Activated naive CD8-positive, alpha-beta T cell treated with anti-CD3 and anti-CD28 coated beads for 36 hours (primary cell): ENCODE data around the gene PKP1. TPM values are rescaled to one million over a fixed set of nuclear protein-coding genes. Genes with fewer than 3 reads are reported as not detected.

Experiments
- DNase-seq: peaks from one replicate; pipeline ENCODE4 v3.0.0; 2021
- H3K27ac Mint-ChIP-seq: one replicate; pipeline ENCODE4 v1.8.0; 2022; ENCODE audit warnings: mild to moderate bottlenecking, moderate library complexity, mixed read lengths
- H3K27me3 Mint-ChIP-seq: one replicate; pipeline ENCODE4 v1.8.0; 2022; ENCODE audit warnings: mild to moderate bottlenecking, mixed read lengths
- H3K36me3 Mint-ChIP-seq: one replicate; pipeline ENCODE4 v1.8.0; 2021; ENCODE audit warnings: mild to moderate bottlenecking, mixed read lengths
- H3K4me1 Mint-ChIP-seq: one replicate; pipeline ENCODE4 v1.8.0; 2021; ENCODE audit warnings: mixed read lengths
- H3K4me3 Mint-ChIP-seq: one replicate; pipeline ENCODE4 v1.8.0; 2022; ENCODE audit warnings: mild to moderate bottlenecking, moderate library complexity, mixed read lengths
- H3K9me3 Mint-ChIP-seq: one replicate; pipeline ENCODE4 v1.8.0; 2022; ENCODE audit warnings: mixed read lengths
- total RNA-seq, 2 experiments: library from RNA; stranded (reverse); gene quantifications; one replicate each; pipeline ENCODE4 v1.2.3, GENCODE V29; 2021

Gene PKP1
- total RNA-seq, 2 experiments from 2014 or later: 0.04 to 0.06 TPM

GRCh38 chr1:201350361-201350725 lies 67.0 kb downstream of the PKP1 start:
- H3K4me1 Mint-ChIP-seq: no peaks in the 10 kb centered on the region
- no peak overlapping the region for H3K4me3 Mint-ChIP-seq
- peaks cover 22% of the 10 kb centered on the region for H3K27me3 Mint-ChIP-seq
- no peak for DNase-seq
- H3K9me3 Mint-ChIP-seq: no peaks in the 10 kb centered on the region
- no peaks in the 10 kb centered on the region for H3K36me3 Mint-ChIP-seq
- no peak overlapping the region for H3K27ac Mint-ChIP-seq

GRCh38 chr1:201350884-201351283 lies 67.6 kb downstream of the PKP1 start:
- Mint-ChIP-seq H3K27me3 (peaks cover 22% of the 10 kb centered on the region), H3K4me1 (no peaks in the 10 kb centered on the region), H3K36me3 (no peaks in the 10 kb centered on the region), H3K27ac (no peak overlapping the region), H3K4me3 (no peak overlapping the region), H3K9me3 (no peaks in the 10 kb centered on the region)
- DNase-seq: no peak

GRCh38 chr1:201351617-201352016 lies 68.3 kb downstream of the PKP1 start:
- DNase-seq: no peak
- Mint-ChIP-seq H3K27me3 (peaks cover 21% of the 10 kb centered on the region), H3K27ac (no peak overlapping the region), H3K36me3 (no peaks in the 10 kb centered on the region), H3K4me1 (no peaks in the 10 kb centered on the region), H3K9me3 (no peaks in the 10 kb centered on the region), H3K4me3 (no peak overlapping the region)

- H3K27ac Mint-ChIP-seq: no peak overlapping the region
- H3K4me1 Mint-ChIP-seq: no peaks in the 10 kb centered on the region
- H3K36me3 Mint-ChIP-seq: no peaks in the 10 kb centered on the region
- no peaks in the 10 kb centered on the region for H3K9me3 Mint-ChIP-seq
- no peak overlapping the region for H3K4me3 Mint-ChIP-seq
- H3K27me3 Mint-ChIP-seq: peaks cover 7% of the 10 kb centered on the region
- DNase-seq: no peak
Observed at GRCh38 chr1:201353186-201353940, 70.1 kb downstream of the PKP1 start.

GRCh38 chr1:201354151-201354900 lies 71.0 kb downstream of the PKP1 start:
- H3K27me3 Mint-ChIP-seq: peaks cover 6% of the 10 kb centered on the region
- no peak for DNase-seq
- no peaks in the 10 kb centered on the region for H3K36me3 Mint-ChIP-seq
- no peaks in the 10 kb centered on the region for H3K4me1 Mint-ChIP-seq
- H3K9me3 Mint-ChIP-seq: no peaks in the 10 kb centered on the region
- no peak overlapping the region for H3K27ac Mint-ChIP-seq
- no peak overlapping the region for H3K4me3 Mint-ChIP-seq

GRCh38 chr1:201354901-201355295 lies 71.6 kb downstream of the PKP1 start:
- peaks cover 6% of the 10 kb centered on the region for H3K27me3 Mint-ChIP-seq
- H3K36me3 Mint-ChIP-seq: no peaks in the 10 kb centered on the region
- no peak overlapping the region for H3K27ac Mint-ChIP-seq
- DNase-seq: no peak
- no peak overlapping the region for H3K4me3 Mint-ChIP-seq
- H3K9me3 Mint-ChIP-seq: no peaks in the 10 kb centered on the region
- H3K4me1 Mint-ChIP-seq: no peaks in the 10 kb centered on the region

- Mint-ChIP-seq H3K9me3 (no peaks in the 10 kb centered on the region), H3K27me3 (peaks cover 6% of the 10 kb centered on the region), H3K4me1 (no peaks in the 10 kb centered on the region), H3K27ac (no peak overlapping the region), H3K4me3 (no peak overlapping the region), H3K36me3 (no peaks in the 10 kb centered on the region)
- DNase-seq: no peak
Observed at GRCh38 chr1:201355471-201355870, 72.2 kb downstream of the PKP1 start.

GRCh38 chr1:201356236-201356635 lies 72.9 kb downstream of the PKP1 start:
- Mint-ChIP-seq H3K36me3 (no peaks in the 10 kb centered on the region), H3K4me3 (no peak overlapping the region), H3K27me3 (peaks cover 4% of the 10 kb centered on the region), H3K9me3 (no peaks in the 10 kb centered on the region), H3K4me1 (no peaks in the 10 kb centered on the region), H3K27ac (no peak overlapping the region)
- no peak for DNase-seq

- peaks cover 2% of the 10 kb centered on the region for H3K27me3 Mint-ChIP-seq
- no peak overlapping the region for H3K4me3 Mint-ChIP-seq
- no peak for DNase-seq
- H3K27ac Mint-ChIP-seq: no peak overlapping the region
- no peaks in the 10 kb centered on the region for H3K9me3 Mint-ChIP-seq
- H3K36me3 Mint-ChIP-seq: no peaks in the 10 kb centered on the region
- H3K4me1 Mint-ChIP-seq: no peaks in the 10 kb centered on the region
Observed at GRCh38 chr1:201356701-201357100, 73.4 kb downstream of the PKP1 start.

GRCh38 chr1:201357211-201357610 lies 73.9 kb downstream of the PKP1 start:
- no peak overlapping the region for H3K4me3 Mint-ChIP-seq
- H3K27me3 Mint-ChIP-seq: peaks cover 7% of the 10 kb centered on the region
- DNase-seq: no peak
- H3K27ac Mint-ChIP-seq: no peak overlapping the region
- H3K4me1 Mint-ChIP-seq: no peaks in the 10 kb centered on the region
- H3K36me3 Mint-ChIP-seq: no peaks in the 10 kb centered on the region
- no peaks in the 10 kb centered on the region for H3K9me3 Mint-ChIP-seq

- DNase-seq: no peak
- Mint-ChIP-seq H3K4me3 (no peak overlapping the region), H3K27ac (no peak overlapping the region), H3K36me3 (no peaks in the 10 kb centered on the region), H3K27me3 (peaks cover 11% of the 10 kb centered on the region), H3K4me1 (no peaks in the 10 kb centered on the region), H3K9me3 (no peaks in the 10 kb centered on the region)
Observed at GRCh38 chr1:201357636-201358348, 74.5 kb downstream of the PKP1 start.

- Mint-ChIP-seq H3K27me3 (peaks cover 16% of the 10 kb centered on the region), H3K4me3 (no peak overlapping the region), H3K36me3 (no peaks in the 10 kb centered on the region), H3K9me3 (no peaks in the 10 kb centered on the region), H3K27ac (no peak overlapping the region), H3K4me1 (no peaks in the 10 kb centered on the region)
- no peak for DNase-seq
Observed at GRCh38 chr1:201358596-201358995, 75.3 kb downstream of the PKP1 start.

- no peaks in the 10 kb centered on the region for H3K4me1 Mint-ChIP-seq
- no peak for DNase-seq
- H3K27ac Mint-ChIP-seq: no peak overlapping the region
- no peak overlapping the region for H3K4me3 Mint-ChIP-seq
- no peaks in the 10 kb centered on the region for H3K9me3 Mint-ChIP-seq
- no peaks in the 10 kb centered on the region for H3K36me3 Mint-ChIP-seq
- H3K27me3 Mint-ChIP-seq: peaks cover 16% of the 10 kb centered on the region
Observed at GRCh38 chr1:201359031-201359872, 75.9 kb downstream of the PKP1 start.

GRCh38 chr1:201359873-201360210 lies 76.5 kb downstream of the PKP1 start:
- Mint-ChIP-seq H3K4me3 (no peak overlapping the region), H3K4me1 (no peaks in the 10 kb centered on the region), H3K27me3 (peaks cover 16% of the 10 kb centered on the region), H3K9me3 (no peaks in the 10 kb centered on the region), H3K36me3 (no peaks in the 10 kb centered on the region), H3K27ac (no peak overlapping the region)
- no peak for DNase-seq

- H3K4me3 Mint-ChIP-seq: no peak overlapping the region
- no peak overlapping the region for H3K27ac Mint-ChIP-seq
- no peaks in the 10 kb centered on the region for H3K36me3 Mint-ChIP-seq
Observed at GRCh38 chr1:201360486-201360885, 77.2 kb downstream of the PKP1 start.

More at GRCh38 chr1:201360486-201360885, 77.2 kb downstream of the PKP1 start:
- H3K9me3 Mint-ChIP-seq: no peaks in the 10 kb centered on the region
- no peak for DNase-seq
- H3K4me1 Mint-ChIP-seq: no peaks in the 10 kb centered on the region
- peaks cover 16% of the 10 kb centered on the region for H3K27me3 Mint-ChIP-seq
